Peyer's patch (tissue), 4 donors: ENCODE measurements around the gene LTBP2.

Source experiments
- CTCF ChIP-seq, 6 experiments: fragments of 450-650 bp in 4 of 6; fragments of 200-600 bp in 2 of 6; sonication (generic) in 1 of 6; IDR thresholded peaks; one replicate each; pipeline ENCODE4 v1.5.1; 2017 to 2019; ENCODE audit warnings: antibody characterized with exemption in 6 of 6, mild to moderate bottlenecking in 3 of 6, moderate library complexity in 1 of 6
- POLR2A ChIP-seq, 2 donors: fragments of 450-650 bp; IDR thresholded peaks; one replicate each; pipeline ENCODE4 v1.5.1; 2017; ENCODE audit warnings: antibody characterized with exemption in 2 of 2, mild to moderate bottlenecking in 2 of 2, moderate library complexity in 2 of 2

GRCh38 chr14:74612350-74613021 is 449 bp upstream of the LTBP2 start:
- TF ChIP-seq CTCF (IDR thresholded peaks at IDR 0.05): peak; percentile 46 to 92 (median 66)
- no peak for TF ChIP-seq POLR2A (IDR thresholded peaks at IDR 0.05)
